K562 (cell line): ENCODE measurements around the gene FERMT1. TPM values are rescaled to one million over a fixed set of nuclear protein-coding genes. Genes with fewer than 3 reads are reported as not detected.

ENCODE experiments used
- ATAC-seq: fragments of 200-7000 bp; cut with Tn5 transposase; 3 replicates; pipeline ENCODE4 v1.9.1; 2020; ENCODE audit warnings: moderate library complexity
- BruUV-seq: library from RNA; stranded (reverse); fragments of 400-500 nt; replicated peaks from 2 replicates; lab custom pipeline; 2021; lab: Mats Ljungman, UMichigan
- CTCF ChIA-PET: fragments of 300-600 bp; formaldehyde crosslinking; extraction: SDS; loops from one replicate; lab custom pipeline; 2021; ENCODE audit warnings: low intra/inter-chr PET ratio; lab: Yijun Ruan, JAX
- POLR2A ChIA-PET: fragments of 300-600, 350-650 bp; sonication (Branson Sonifier 250); formaldehyde crosslinking; extraction: SDS; loops from one replicate; lab custom pipeline; 2021; ENCODE audit warnings: antibody characterized with exemption, inconsistent platforms; lab: Yijun Ruan, JAX
- DNase-seq, 4 experiments: peaks; one replicate each; pipeline versions ENCODE4 v3.0.0 to v3.0.0-alpha.2; 2011 to 2018; ENCODE audit warnings: low spot score in 3 of 4, mixed read lengths in 3 of 4; ENCODE audit errors: extremely low read depth in 1 of 4
- FAIRE-seq: peaks from 2 replicates; lab custom pipeline; 2011; peaks lifted over from hg19 to GRCh38; lab: Jason Lieb, UNC
- H2AFZ ChIP-seq: 2 replicates; pipeline ENCODE4 v1.6.0; 2011; ENCODE audit warnings: low read depth, low read length, control low read depth, inconsistent platforms
- H3K27ac ChIP-seq: fragments of 200-600 bp; 3 replicates; pipeline ENCODE4 v1.8.0; 2011; ENCODE audit warnings: low read depth, mild to moderate bottlenecking, control low read depth, inconsistent platforms, low read length, moderate library complexity, mixed read lengths; ENCODE audit errors: extremely low read depth
- H3K27me3 ChIP-seq, 2 experiments: fragments of 300-600 bp in 1 of 2; 2 replicates in 1 of 2; 3 replicates in 1 of 2; pipeline versions ENCODE4 v1.6.0 to v1.8.0; 2011; ENCODE audit warnings: inconsistent platforms in 2 of 2, low read length in 2 of 2, mild to moderate bottlenecking in 1 of 2, mixed read lengths in 1 of 2, moderate library complexity in 1 of 2; ENCODE audit not compliant: control insufficient read depth in 2 of 2, insufficient read depth in 2 of 2
- H3K36me3 ChIP-seq: fragments of 300-600 bp; 3 replicates; pipeline ENCODE4 v1.8.0; 2011; ENCODE audit warnings: mild to moderate bottlenecking, low read length, inconsistent platforms; ENCODE audit not compliant: control insufficient read depth, insufficient read depth
- H3K4me1 ChIP-seq, 2 experiments: fragments of 200-600 bp in 1 of 2; replicated peaks in 1 of 2; 2 replicates in 1 of 2; 3 replicates in 1 of 2; pipeline versions ENCODE4 v1.5.1 to v1.8.0; 2011; ENCODE audit warnings: inconsistent platforms in 2 of 2, low read length in 2 of 2, mild to moderate bottlenecking in 1 of 2, mixed read lengths in 1 of 2, moderate library complexity in 1 of 2; ENCODE audit not compliant: control insufficient read depth in 2 of 2, insufficient read depth in 2 of 2
- H3K4me2 ChIP-seq: 2 replicates; pipeline ENCODE4 v1.6.1; 2011; ENCODE audit warnings: low read length, control low read depth, inconsistent platforms, mixed read lengths; ENCODE audit not compliant: insufficient read depth
- H3K4me3 ChIP-seq: fragments of 200-600 bp; sonication (generic), shearing (Covaris generic); 2 replicates; pipeline ENCODE4 v1.5.1; 2016; ENCODE audit warnings: control low read depth, inconsistent platforms
- H3K79me2 ChIP-seq: fragments of 200-600 bp; 3 replicates; pipeline ENCODE4 v1.8.0; 2011; ENCODE audit warnings: low read length, inconsistent platforms; ENCODE audit not compliant: control insufficient read depth, insufficient read depth
- H3K9ac ChIP-seq, 2 experiments: 2 replicates each; pipeline versions ENCODE4 v1.6.0 to v1.6.1; 2011; ENCODE audit warnings: low read depth in 2 of 2, low read length in 2 of 2, control low read depth in 1 of 2, inconsistent platforms in 1 of 2, mild to moderate bottlenecking in 1 of 2, mixed read lengths in 1 of 2; ENCODE audit not compliant: insufficient read depth in 1 of 2
- H3K9me1 ChIP-seq: one replicate; pipeline ENCODE4 v1.6.0; 2011; ENCODE audit warnings: inconsistent platforms, mild to moderate bottlenecking, low read length, moderate library complexity; ENCODE audit not compliant: control insufficient read depth, insufficient read depth
- H3K9me3 ChIP-seq: replicated peaks from 2 replicates; pipeline ENCODE4 v1.5.1; 2011; ENCODE audit warnings: low read depth, low read length, inconsistent platforms; ENCODE audit not compliant: control insufficient read depth, insufficient read depth
- H4K20me1 ChIP-seq: replicated peaks from 2 replicates; pipeline ENCODE4 v1.6.1; 2011; ENCODE audit warnings: low read length, inconsistent platforms, mixed read lengths; ENCODE audit not compliant: control insufficient read depth, insufficient read depth
- GTF2E2 ChIP-seq: fragments of 200-800 bp; sonication (Bioruptor generic); IDR thresholded peaks from 2 replicates; pipeline ENCODE4 v1.6.1; 2016; ENCODE audit warnings: missing genetic modification characterization, missing compliant biosample characterization
- HDGF ChIP-seq: fragments of 450-650 bp; IDR thresholded peaks from 2 replicates; pipeline ENCODE4 v1.6.1; 2016
- HLTF ChIP-seq: fragments of 450-650 bp; IDR thresholded peaks from 2 replicates; pipeline ENCODE4 v1.6.1; 2016
- NFATC3 ChIP-seq: fragments of 450-650 bp; IDR thresholded peaks from 2 replicates; pipeline ENCODE4 v1.6.1; 2017; ENCODE audit warnings: mild to moderate bottlenecking
- PREB ChIP-seq: sonication (generic); formaldehyde crosslinking; IDR thresholded peaks from 2 replicates; pipeline ENCODE4 v1.8.1; 2023; ENCODE audit warnings: mild to moderate bottlenecking, missing genetic modification reagents
- SAFB2 ChIP-seq: fragments of 200-400 bp; formaldehyde crosslinking; IDR thresholded peaks from 2 replicates; pipeline ENCODE4 v1.6.1; 2018; ENCODE audit warnings: borderline replicate concordance, low read length, low read depth, moderate library complexity; ENCODE audit not compliant: severe bottlenecking
- ZNF175 ChIP-seq: fragments of 200-800 bp; sonication (Bioruptor generic); IDR thresholded peaks from 2 replicates; pipeline ENCODE4 v1.6.1; 2016; ENCODE audit warnings: low read depth, mild to moderate bottlenecking, missing genetic modification characterization, missing compliant biosample characterization
- ZNF316 ChIP-seq: fragments of 450-650 bp; IDR thresholded peaks from 2 replicates; pipeline ENCODE4 v1.6.1; 2016
- ZNF609 ChIP-seq: sonication (generic); formaldehyde crosslinking; IDR thresholded peaks from 2 replicates; pipeline ENCODE4 v1.8.1; 2023; ENCODE audit warnings: missing genetic modification reagents, mild to moderate bottlenecking, borderline replicate concordance
- ZNF644 ChIP-seq: fragments of 200-800 bp; sonication (Bioruptor generic); IDR thresholded peaks from 2 replicates; pipeline ENCODE4 v1.6.1; 2016; ENCODE audit warnings: low read depth, missing genetic modification characterization, missing compliant biosample characterization
- WGBS: fragments of 100-300 bp; shearing (Covaris generic); methylation state at CpG from one replicate; pipeline ENCODE4 v1.1.6; 2016; ENCODE audit warnings: low coverage, mixed read lengths; ENCODE audit not compliant: insufficient coverage; ENCODE audit errors: missing lambda C conversion rate; 5-methylcytosine and 5-hydroxymethylcytosine counted together
- in situ Hi-C: fragments of 300-500 bp; cut with MboI; formaldehyde crosslinking; loops from 4 replicates; pipeline ENCODE4 v1.15.0; 2018; ENCODE audit warnings: inconsistent platforms, mixed read lengths
- intact Hi-C: fragments of 100-400 bp; cut with micrococcal nuclease; formaldehyde crosslinking; loops from 2 replicates; pipeline ENCODE4 v1.14.2; 2022
- polyA plus RNA-seq, 8 experiments: library from polyadenylated mRNA; depleted of rRNA in 4 of 8; stranded (reverse) in 5 of 8; unstranded in 3 of 8; fragments of >200 nt; fragmentation: Nextera tagmentation in 2 of 8; fragmentation: Illumina TruSeq in 1 of 8; extraction: Ambion mirVana in 2 of 8; extraction: Trizol in 1 of 8; gene quantifications; 2 replicates each; pipeline versions ENCODE4 v1.2.1 to v1.2.3, GENCODE V29; 2011 to 2014; ENCODE audit warnings: inconsistent platforms in 1 of 8, missing spikeins in 1 of 8
- total RNA-seq, 7 experiments: library from RNA; depleted of rRNA in 6 of 7; stranded (reverse); fragments of >200 nt in 6 of 7; fragmentation: Illumina TruSeq in 2 of 7; extraction: Trizol in 2 of 7; gene quantifications; 2 replicates each; pipeline versions ENCODE4 v1.2.1 to v1.2.3, GENCODE V29; 2011 to 2021; ENCODE audit warnings: low replicate concordance in 1 of 7
- TF ChIP-seq, protein P1 (sequence below), 3 experiments: IDR thresholded peaks in 2 of 3; conservative IDR thresholded peaks in 1 of 3; 2 replicates each; pipeline ENCODE4 v1.5.1; 2011 to 2012; ENCODE audit warnings: low read length in 3 of 3, mild to moderate bottlenecking in 3 of 3, control low read depth in 2 of 3, improper control_type of control experiment in 1 of 3, inconsistent platforms in 1 of 3, low read depth in 1 of 3, mixed read lengths in 1 of 3, moderate library complexity in 1 of 3; ENCODE audit not compliant: insufficient read depth in 2 of 3
- TF ChIP-seq, protein P2 (sequence below): sonication (generic); formaldehyde crosslinking; IDR thresholded peaks from 2 replicates; pipeline ENCODE4 v1.8.0; 2022; ENCODE audit warnings: mild to moderate bottlenecking, low read depth, missing genetic modification reagents

FERMT1 gene
- total and polyA plus RNA-seq, 9 of the 15 experiments (the other 6 are each of a cell fraction or from before 2014, with no cell fraction given): 0.07 TPM; not detected in 8

DNA sequence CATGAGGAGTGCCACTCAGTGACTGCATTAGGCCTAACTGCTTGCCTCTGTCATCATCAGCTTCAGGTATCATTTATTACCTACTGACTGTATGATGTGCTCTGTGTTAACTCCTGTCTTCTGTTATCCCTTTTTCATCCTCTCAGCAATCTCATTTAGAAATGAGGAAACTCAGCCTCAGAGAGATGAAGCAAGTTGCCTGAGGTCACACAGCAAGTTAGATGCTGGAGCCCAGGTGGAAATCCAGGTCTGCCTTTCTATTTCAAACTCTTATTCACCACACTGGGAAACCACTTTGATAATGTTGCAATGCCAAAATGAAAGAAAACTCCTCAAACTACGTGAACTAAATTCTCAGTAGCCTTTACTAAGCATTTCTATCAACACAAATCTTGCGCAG, 1.3 kb downstream of the FERMT1 start:
- Histone ChIP-seq H2AFZ (no peak overlapping the region), H3K4me3 (no peak overlapping the region), H3K4me1 (peaks cover 0 to 7% of the 10 kb centered on the region in 2 experiments; a peak in 2 of 5 replicates), H3K27ac (no peak overlapping the region), H3K36me3 (no peaks in the 10 kb centered on the region), H3K4me2 (no peak overlapping the region), H3K79me2 (no peaks in the 10 kb centered on the region), H3K9me3 (no peaks in the 10 kb centered on the region), H3K9me1 (no peaks in the 10 kb centered on the region), H4K20me1 (no peaks in the 10 kb centered on the region), H3K27me3 (peaks cover 0 to 20% of the 10 kb centered on the region in 2 experiments; a peak in 2 of 5 replicates), H3K9ac (no peak overlapping the region)
- ATAC-seq (no peak), FAIRE-seq (no peak), DNase-seq (no peak)
- BruUV-seq: no TSS peak
- no peak for TF ChIP-seq ZNF175 (CRISPR knock-in tag)
- no peak for TF ChIP-seq HDGF
- no peak for TF ChIP-seq ZNF316
- no peak for TF ChIP-seq PREB (CRISPR knock-in tag)
- TF ChIP-seq HLTF: no peak
- TF ChIP-seq NFATC3: no peak
- TF ChIP-seq, protein P1, sequence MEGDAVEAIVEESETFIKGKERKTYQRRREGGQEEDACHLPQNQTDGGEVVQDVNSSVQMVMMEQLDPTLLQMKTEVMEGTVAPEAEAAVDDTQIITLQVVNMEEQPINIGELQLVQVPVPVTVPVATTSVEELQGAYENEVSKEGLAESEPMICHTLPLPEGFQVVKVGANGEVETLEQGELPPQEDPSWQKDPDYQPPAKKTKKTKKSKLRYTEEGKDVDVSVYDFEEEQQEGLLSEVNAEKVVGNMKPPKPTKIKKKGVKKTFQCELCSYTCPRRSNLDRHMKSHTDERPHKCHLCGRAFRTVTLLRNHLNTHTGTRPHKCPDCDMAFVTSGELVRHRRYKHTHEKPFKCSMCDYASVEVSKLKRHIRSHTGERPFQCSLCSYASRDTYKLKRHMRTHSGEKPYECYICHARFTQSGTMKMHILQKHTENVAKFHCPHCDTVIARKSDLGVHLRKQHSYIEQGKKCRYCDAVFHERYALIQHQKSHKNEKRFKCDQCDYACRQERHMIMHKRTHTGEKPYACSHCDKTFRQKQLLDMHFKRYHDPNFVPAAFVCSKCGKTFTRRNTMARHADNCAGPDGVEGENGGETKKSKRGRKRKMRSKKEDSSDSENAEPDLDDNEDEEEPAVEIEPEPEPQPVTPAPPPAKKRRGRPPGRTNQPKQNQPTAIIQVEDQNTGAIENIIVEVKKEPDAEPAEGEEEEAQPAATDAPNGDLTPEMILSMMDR (IDR thresholded peaks at IDR 0.05 in 2 of 3, conservative IDR thresholded peaks at IDR 0.05 in 1 of 3; ENCODE audit: insufficient read depth in 2 of 3, low read depth in 1 of 3, low read length in 3 of 3): no peak
- TF ChIP-seq SAFB2: no peak
- TF ChIP-seq ZNF609: no peak
- TF ChIP-seq ZNF644 (tag): no peak
- no peak for TF ChIP-seq GTF2E2
- TF ChIP-seq, protein P2, sequence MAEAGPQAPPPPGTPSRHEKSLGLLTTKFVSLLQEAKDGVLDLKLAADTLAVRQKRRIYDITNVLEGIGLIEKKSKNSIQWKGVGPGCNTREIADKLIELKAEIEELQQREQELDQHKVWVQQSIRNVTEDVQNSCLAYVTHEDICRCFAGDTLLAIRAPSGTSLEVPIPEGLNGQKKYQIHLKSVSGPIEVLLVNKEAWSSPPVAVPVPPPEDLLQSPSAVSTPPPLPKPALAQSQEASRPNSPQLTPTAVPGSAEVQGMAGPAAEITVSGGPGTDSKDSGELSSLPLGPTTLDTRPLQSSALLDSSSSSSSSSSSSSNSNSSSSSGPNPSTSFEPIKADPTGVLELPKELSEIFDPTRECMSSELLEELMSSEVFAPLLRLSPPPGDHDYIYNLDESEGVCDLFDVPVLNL (CRISPR knock-in tag): no peak
- WGBS: 0% methylated on average over 2 of the region's 2 CpGs
- intact Hi-C loops (no loop called here), in situ Hi-C loops (no loop called here)
- POLR2A ChIA-PET: no interaction called here
- CTCF ChIA-PET: no interaction called here
